CD14-positive monocyte (primary cell): ENCODE data around the gene SOBP. TPM values are rescaled to one million over a fixed set of nuclear protein-coding genes. Genes with fewer than 3 reads are reported as not detected.

ENCODE experiments used
- DNase-seq, 3 donors: peaks; one replicate each; pipeline ENCODE4 v3.0.0-alpha.2; 2011 to 2022
- H2AFZ ChIP-seq: 2 replicates; pipeline ENCODE4 v1.6.0; 2012; ENCODE audit warnings: mild to moderate bottlenecking, low read depth, low read length, inconsistent platforms; ENCODE audit not compliant: insufficient read depth, poor library complexity, severe bottlenecking
- H3K27ac ChIP-seq, 2 donors: 1 replicate in 1 of 2; 2 replicates in 1 of 2; pipeline ENCODE4 v1.5.1; 2012 to 2013; ENCODE audit warnings: low read length in 2 of 2, control low read depth in 1 of 2, inconsistent platforms in 1 of 2, low read depth in 1 of 2, mild to moderate bottlenecking in 1 of 2
- H3K27me3 ChIP-seq, 2 donors: one replicate each; pipeline versions ENCODE4 v1.6.0 to v1.6.1; 2011 to 2013; ENCODE audit warnings: low read length in 2 of 2; ENCODE audit not compliant: control insufficient read depth in 2 of 2, insufficient read depth in 2 of 2
- H3K36me3 ChIP-seq, 2 donors: replicated peaks in 1 of 2; 1 replicate in 1 of 2; 2 replicates in 1 of 2; pipeline versions ENCODE4 v1.5.1 to v1.6.1; 2012 to 2013; ENCODE audit warnings: low read length in 2 of 2, control low read depth in 1 of 2, inconsistent platforms in 1 of 2, mild to moderate bottlenecking in 1 of 2; ENCODE audit not compliant: insufficient read depth in 2 of 2, control insufficient read depth in 1 of 2
- H3K4me1 ChIP-seq, 2 donors: 1 replicate in 1 of 2; 2 replicates in 1 of 2; pipeline versions ENCODE4 v1.5.1 to v1.6.1; 2012 to 2013; ENCODE audit warnings: low read length in 2 of 2, control low read depth in 1 of 2, inconsistent platforms in 1 of 2, mild to moderate bottlenecking in 1 of 2, moderate library complexity in 1 of 2; ENCODE audit not compliant: insufficient read depth in 2 of 2, control insufficient read depth in 1 of 2
- H3K4me2 ChIP-seq: replicated peaks from 2 replicates; pipeline ENCODE3; 2012; ENCODE audit warnings: low read length, moderate library complexity, mild to moderate bottlenecking; ENCODE audit not compliant: poor library complexity, severe bottlenecking; ENCODE audit errors: extremely low read depth
- H3K4me3 ChIP-seq, 3 experiments: fragments of 200-600 bp in 1 of 3; sonication (generic) in 1 of 3; replicated peaks in 1 of 3; 1 replicate in 2 of 3; 2 replicates in 1 of 3; pipeline ENCODE4 v1.5.1; 2011 to 2013; ENCODE audit warnings: low read length in 3 of 3, mild to moderate bottlenecking in 3 of 3, control low read depth in 2 of 3, low read depth in 2 of 3, inconsistent platforms in 1 of 3, moderate library complexity in 1 of 3
- H3K79me2 ChIP-seq: 2 replicates; pipeline ENCODE4 v1.6.0; 2012; ENCODE audit warnings: mild to moderate bottlenecking, control low read depth, inconsistent platforms, low read length, moderate library complexity; ENCODE audit not compliant: insufficient read depth
- H3K9ac ChIP-seq: 2 replicates; pipeline ENCODE4 v1.6.0; 2017; ENCODE audit warnings: low read length, mild to moderate bottlenecking; ENCODE audit not compliant: insufficient read depth, poor library complexity, severe bottlenecking
- H3K9me3 ChIP-seq, 2 donors: replicated peaks in 1 of 2; 1 replicate in 1 of 2; 2 replicates in 1 of 2; pipeline versions ENCODE4 v1.5.1 to v1.6.1; 2012 to 2013; ENCODE audit warnings: low read length in 2 of 2, control low read depth in 1 of 2; ENCODE audit not compliant: control insufficient read depth in 1 of 2, insufficient read depth in 1 of 2
- H4K20me1 ChIP-seq: 2 replicates; pipeline ENCODE4 v1.6.0; 2012; ENCODE audit warnings: mild to moderate bottlenecking, low read length, control low read depth, moderate library complexity; ENCODE audit not compliant: insufficient read depth
- H3K27ac Mint-ChIP-seq, 7 donors: one replicate each; pipeline ENCODE4 v1.8.0; 2020; ENCODE audit warnings: mild to moderate bottlenecking in 7 of 7, mixed read lengths in 7 of 7, moderate library complexity in 6 of 7, inconsistent platforms in 2 of 7
- H3K27me3 Mint-ChIP-seq, 3 donors: one replicate each; pipeline ENCODE4 v1.8.0; 2021 to 2022; ENCODE audit warnings: low read depth in 3 of 3, mild to moderate bottlenecking in 3 of 3, mixed read lengths in 3 of 3, moderate library complexity in 3 of 3, inconsistent platforms in 1 of 3
- H3K36me3 Mint-ChIP-seq, 2 donors: one replicate each; pipeline ENCODE4 v1.8.0; 2020; ENCODE audit warnings: mixed read lengths in 2 of 2, inconsistent platforms in 1 of 2, mild to moderate bottlenecking in 1 of 2
- H3K4me1 Mint-ChIP-seq: one replicate; pipeline ENCODE4 v1.8.0; 2020; ENCODE audit warnings: mild to moderate bottlenecking, mixed read lengths
- H3K4me3 Mint-ChIP-seq, 2 donors: one replicate each; pipeline ENCODE4 v1.8.0; 2020; ENCODE audit warnings: mild to moderate bottlenecking in 2 of 2, mixed read lengths in 2 of 2, moderate library complexity in 1 of 2
- H3K9me3 Mint-ChIP-seq, 7 donors: one replicate each; pipeline ENCODE4 v1.8.0; 2020 to 2022; ENCODE audit warnings: mixed read lengths in 7 of 7, mild to moderate bottlenecking in 6 of 7, moderate library complexity in 6 of 7, inconsistent platforms in 2 of 7
- WGBS: methylation state at CpG from one replicate; pipeline ENCODE4 v1.1.5; 2013; ENCODE audit warnings: missing lambda C conversion rate; ENCODE audit not compliant: insufficient coverage; 5-methylcytosine and 5-hydroxymethylcytosine counted together
- intact Hi-C, 2 donors: fragments of 100-400 bp; cut with micrococcal nuclease; formaldehyde crosslinking; loops; one replicate each; pipeline versions ENCODE4 v1.15.0 to v1.15.1; 2023
- polyA plus RNA-seq, 3 donors: library from polyadenylated mRNA; depleted of rRNA in 1 of 3; unstranded in 2 of 3; stranded (reverse) in 1 of 3; fragments of 300-500 nt in 2 of 3; fragments of >200 nt in 1 of 3; fragmentation: Illumina TruSeq in 2 of 3; gene quantifications; 1 replicate in 2 of 3; 2 replicates in 1 of 3; pipeline ENCODE4 v1.2.3, GENCODE V29; 2012 to 2021
- TF ChIP-seq, protein P1 (sequence below): fragments of 200-600 bp; IDR thresholded peaks from one replicate; pipeline ENCODE4 v1.8.0; 2022; ENCODE audit warnings: antibody characterized with exemption, mild to moderate bottlenecking

Gene SOBP
- polyA plus RNA-seq, 3 donors: not detected

GRCh38 chr6:107490566-107491137 is 735 bp downstream of the SOBP start:
- Histone ChIP-seq H3K4me2 (peak overlapping the region; percentile 77), H3K4me1 (peaks cover 25 to 31% of the 10 kb centered on the region in 2 donors), H3K9me3 (peaks cover 0 to 35% of the 10 kb centered on the region in 2 donors), H3K27me3 (peaks cover 83 to 94% of the 10 kb centered on the region in 2 donors), H3K36me3 (no peaks in the 10 kb centered on the region), H4K20me1 (no peaks in the 10 kb centered on the region), H3K79me2 (no peaks in the 10 kb centered on the region), H3K27ac (no peak overlapping the region), H3K9ac (no peak overlapping the region), H2AFZ (peak overlapping the region; percentile 71), H3K4me3 (peak overlapping the region; percentile 30 to 77 (median 37))
- WGBS: 1% methylated on average over 27 of the region's 30 CpGs
- peaks cover 27% of the 10 kb centered on the region for H3K4me1 Mint-ChIP-seq
- H3K27ac Mint-ChIP-seq: no peak overlapping the region
- intact Hi-C loops: loop anchor here in 1 of 2 donors (5.0 kb wide), 1 partner anchor 342 kb away; no protein-coding TSS in a partner anchor
- peaks cover 0 to 19% (median 4%) of the 10 kb centered on the region in 7 donors for H3K9me3 Mint-ChIP-seq
- peak overlapping the region in 1 of 2 donors; percentile 84 for H3K4me3 Mint-ChIP-seq
- DNase-seq: no peak
- H3K36me3 Mint-ChIP-seq: peaks cover 2 to 5% of the 10 kb centered on the region in 2 donors
- peaks cover 47 to 51% (median 48%) of the 10 kb centered on the region in 3 donors for H3K27me3 Mint-ChIP-seq
- TF ChIP-seq, protein P1, sequence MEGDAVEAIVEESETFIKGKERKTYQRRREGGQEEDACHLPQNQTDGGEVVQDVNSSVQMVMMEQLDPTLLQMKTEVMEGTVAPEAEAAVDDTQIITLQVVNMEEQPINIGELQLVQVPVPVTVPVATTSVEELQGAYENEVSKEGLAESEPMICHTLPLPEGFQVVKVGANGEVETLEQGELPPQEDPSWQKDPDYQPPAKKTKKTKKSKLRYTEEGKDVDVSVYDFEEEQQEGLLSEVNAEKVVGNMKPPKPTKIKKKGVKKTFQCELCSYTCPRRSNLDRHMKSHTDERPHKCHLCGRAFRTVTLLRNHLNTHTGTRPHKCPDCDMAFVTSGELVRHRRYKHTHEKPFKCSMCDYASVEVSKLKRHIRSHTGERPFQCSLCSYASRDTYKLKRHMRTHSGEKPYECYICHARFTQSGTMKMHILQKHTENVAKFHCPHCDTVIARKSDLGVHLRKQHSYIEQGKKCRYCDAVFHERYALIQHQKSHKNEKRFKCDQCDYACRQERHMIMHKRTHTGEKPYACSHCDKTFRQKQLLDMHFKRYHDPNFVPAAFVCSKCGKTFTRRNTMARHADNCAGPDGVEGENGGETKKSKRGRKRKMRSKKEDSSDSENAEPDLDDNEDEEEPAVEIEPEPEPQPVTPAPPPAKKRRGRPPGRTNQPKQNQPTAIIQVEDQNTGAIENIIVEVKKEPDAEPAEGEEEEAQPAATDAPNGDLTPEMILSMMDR: no peak

DNA sequence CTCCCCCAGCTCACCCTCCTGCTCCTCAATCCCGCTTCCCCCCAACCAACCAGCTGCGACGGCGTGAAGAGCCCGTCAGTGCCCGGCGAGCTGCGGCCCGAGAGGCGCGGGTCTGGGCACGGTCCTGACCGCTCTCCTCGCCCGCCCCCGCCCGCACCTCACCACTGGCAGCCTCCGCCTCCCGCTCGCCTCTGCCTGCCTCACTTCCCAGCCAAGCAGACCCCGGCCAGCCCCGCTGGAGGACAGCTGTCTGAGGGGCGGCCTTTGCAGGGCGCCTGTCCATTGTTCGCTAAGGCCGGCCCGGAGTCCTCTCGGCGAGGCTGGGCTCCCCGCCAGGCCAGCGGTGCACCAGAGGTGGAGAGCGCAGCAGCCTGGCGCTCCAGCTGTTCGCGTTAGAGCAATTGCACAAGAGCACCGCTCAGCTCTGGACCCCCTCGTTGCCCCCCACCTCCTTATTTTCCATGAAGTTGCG is 1.3 kb downstream of the SOBP start:
- peak overlapping the region; percentile 77 for H3K4me2 ChIP-seq
- H3K9me3 Mint-ChIP-seq: peaks cover 0 to 19% (median 4%) of the 10 kb centered on the region in 7 donors
- peaks cover 88 to 91% of the 10 kb centered on the region in 2 donors for H3K27me3 ChIP-seq
- peak overlapping the region in 2 of 3 experiments; percentile 30 to 77 for H3K4me3 ChIP-seq
- peaks cover 2 to 5% of the 10 kb centered on the region in 2 donors for H3K36me3 Mint-ChIP-seq
- no peak overlapping the region for H3K9ac ChIP-seq
- peaks cover 0 to 35% of the 10 kb centered on the region in 2 donors for H3K9me3 ChIP-seq
- peak overlapping the region in 1 of 2 donors; percentile 84 for H3K4me3 Mint-ChIP-seq
- no peak overlapping the region for H3K27ac Mint-ChIP-seq
- WGBS: 1% methylated on average over 35 of the region's 38 CpGs
- H2AFZ ChIP-seq: peak overlapping the region; percentile 71
- H3K27ac ChIP-seq: no peak overlapping the region
- peak in 1 of 3 donors; percentile 4 for DNase-seq
- peaks cover 27% of the 10 kb centered on the region for H3K4me1 Mint-ChIP-seq
- TF ChIP-seq, protein P1: no peak
- no peaks in the 10 kb centered on the region for H3K36me3 ChIP-seq
- H3K4me1 ChIP-seq: peaks cover 25 to 31% of the 10 kb centered on the region in 2 donors
- H4K20me1 ChIP-seq: no peaks in the 10 kb centered on the region
- H3K79me2 ChIP-seq: no peaks in the 10 kb centered on the region
- intact Hi-C loops: loop anchor here in 1 of 2 donors (5.0 kb wide), 1 partner anchor 341 kb away; no protein-coding TSS in a partner anchor
- H3K27me3 Mint-ChIP-seq: peaks cover 48 to 50% (median 48%) of the 10 kb centered on the region in 3 donors
